Measurements from ENCODE around the gene ITGB1BP1.

The ITGB1BP1 gene

DNA sequence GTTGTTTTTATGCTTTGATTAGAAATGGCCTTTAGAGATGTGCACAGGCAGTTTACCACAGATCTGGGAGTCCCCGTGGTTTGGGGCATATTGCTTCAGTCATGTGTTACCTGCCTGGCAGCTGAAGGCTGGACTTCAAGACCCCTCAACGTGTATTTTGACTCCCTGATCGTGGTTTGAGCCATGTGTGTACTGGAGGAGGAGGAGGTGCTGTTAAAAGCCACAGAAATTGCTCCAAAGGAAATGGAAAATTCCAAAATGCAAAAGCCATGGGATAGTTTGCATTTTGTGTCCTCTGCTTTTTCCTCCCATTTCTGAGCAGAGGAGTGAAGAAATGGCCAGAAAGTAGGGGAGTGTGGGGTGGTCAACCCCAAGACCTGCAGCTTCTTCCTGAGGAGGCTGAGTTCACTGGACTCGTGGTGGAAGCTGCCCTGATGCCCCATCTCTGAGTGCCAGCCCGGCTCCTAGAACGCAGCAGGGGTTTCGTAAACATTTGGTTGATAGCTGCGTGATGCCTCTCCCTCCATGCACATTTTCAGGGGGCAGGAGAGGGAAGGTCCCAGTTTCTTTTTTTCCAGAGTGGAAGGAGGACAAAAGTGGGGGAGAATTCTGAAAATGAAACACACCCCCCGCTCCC lies 45.7 kb downstream of the ITGB1BP1 start:
- DNase-seq (ENCODE audit: low read depth), result no peak

DNA sequence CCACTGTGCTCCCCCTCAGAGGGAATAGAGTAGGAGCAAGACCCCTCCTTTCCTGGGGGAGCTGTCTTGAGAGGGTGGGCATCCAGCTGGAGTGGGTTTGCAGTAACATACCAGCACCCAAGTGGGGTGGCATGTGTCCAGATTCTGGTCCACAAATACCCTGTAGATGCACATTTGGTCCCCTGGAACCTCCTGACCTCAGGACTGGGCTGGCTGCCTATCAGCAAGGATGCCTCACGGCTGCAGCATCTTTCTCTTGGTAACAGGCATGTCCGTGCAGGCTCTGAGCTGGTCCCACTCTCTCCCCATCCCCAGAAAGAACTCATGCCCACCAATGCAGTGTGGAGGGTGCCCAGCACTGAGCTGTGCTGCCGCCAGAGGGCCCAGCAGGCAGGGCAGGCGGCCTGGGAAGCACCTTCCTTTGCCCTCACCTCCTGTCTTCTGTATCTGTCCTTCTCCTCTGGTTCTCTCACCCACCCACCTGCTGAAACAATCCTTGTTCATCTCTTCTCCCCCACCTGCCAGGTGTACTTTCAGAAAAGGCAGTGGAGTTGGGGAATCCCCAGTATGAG lies 47.4 kb downstream of the ITGB1BP1 start:
- DNase-seq (ENCODE audit: low read depth), result no peak

DNA sequence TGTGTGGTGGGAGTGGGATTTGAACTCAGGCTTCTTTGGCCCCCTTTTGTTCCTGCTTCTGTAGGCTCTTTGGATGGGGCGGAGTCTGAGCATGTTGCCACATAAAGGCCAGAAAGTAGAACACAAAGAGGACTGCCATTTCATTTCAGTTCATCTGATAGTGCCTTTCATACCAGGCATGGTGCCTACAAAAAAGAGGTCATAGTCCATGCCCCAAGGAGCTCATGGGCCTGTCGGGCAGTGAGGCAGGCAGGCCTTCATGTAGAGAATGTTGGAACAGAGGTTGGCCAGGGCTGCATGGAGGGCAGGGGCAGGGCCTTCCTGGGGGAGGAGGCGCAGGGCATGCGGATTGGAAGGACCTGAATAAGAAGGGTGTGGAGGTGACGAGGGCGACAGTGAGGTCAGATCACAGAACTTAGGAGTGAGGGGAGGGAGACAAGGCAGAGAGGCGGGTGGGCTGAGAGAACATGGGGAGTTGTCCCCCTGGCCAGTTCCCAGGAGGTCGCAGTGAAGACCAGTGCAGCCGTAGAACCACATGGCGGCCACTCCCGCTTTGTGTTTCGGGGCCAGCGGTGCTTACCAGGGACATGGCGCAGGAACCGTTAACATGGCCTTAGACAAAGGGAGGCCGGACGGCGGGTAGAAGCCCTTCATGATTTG lies 49.1 kb downstream of the ITGB1BP1 start:
- no peak for DNase-seq (ENCODE audit: low read depth)

DNA sequence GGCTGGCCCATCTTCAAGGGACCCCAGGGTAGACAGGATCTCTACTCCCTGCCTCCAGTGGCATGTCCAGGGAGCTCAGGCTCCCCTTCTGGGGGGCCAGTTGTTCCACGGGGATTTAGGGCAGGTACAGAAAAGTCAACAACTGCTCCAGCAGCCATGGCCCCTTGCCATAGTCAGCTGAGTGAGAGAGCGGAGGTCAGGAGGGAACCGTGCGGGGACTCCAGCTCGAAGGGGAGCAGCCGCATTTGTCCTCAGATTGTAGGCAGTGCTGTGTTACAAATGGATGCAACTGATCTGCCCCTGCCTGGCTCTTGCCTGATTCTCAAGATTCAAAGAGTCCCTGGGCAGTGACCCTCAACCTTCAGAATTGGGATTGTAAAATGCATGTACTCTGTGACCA lies 49.9 kb downstream of the ITGB1BP1 start:
- DNase-seq (ENCODE audit: low read depth), result no peak

DNA sequence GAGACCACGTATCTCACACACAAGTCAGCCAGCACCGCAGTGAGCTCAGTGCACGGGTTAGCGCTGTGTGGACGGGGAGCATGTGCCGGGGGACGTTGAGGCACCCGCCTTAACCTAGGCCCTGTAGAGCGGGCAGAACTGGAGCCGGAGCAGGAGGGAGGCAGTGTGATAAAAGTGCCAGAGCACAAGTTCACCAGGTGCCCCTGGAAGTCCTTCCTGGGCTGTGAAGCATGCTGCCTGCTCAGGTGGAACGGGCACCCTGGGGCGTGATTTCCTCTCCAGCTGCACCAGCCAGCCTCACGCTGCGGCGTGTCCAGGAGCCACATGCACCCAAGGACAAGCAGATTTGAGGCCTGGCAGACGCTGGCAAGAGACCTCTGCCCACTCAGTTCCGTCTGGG lies 50.3 kb downstream of the ITGB1BP1 start:
- no peak for DNase-seq (ENCODE audit: low read depth)

DNA sequence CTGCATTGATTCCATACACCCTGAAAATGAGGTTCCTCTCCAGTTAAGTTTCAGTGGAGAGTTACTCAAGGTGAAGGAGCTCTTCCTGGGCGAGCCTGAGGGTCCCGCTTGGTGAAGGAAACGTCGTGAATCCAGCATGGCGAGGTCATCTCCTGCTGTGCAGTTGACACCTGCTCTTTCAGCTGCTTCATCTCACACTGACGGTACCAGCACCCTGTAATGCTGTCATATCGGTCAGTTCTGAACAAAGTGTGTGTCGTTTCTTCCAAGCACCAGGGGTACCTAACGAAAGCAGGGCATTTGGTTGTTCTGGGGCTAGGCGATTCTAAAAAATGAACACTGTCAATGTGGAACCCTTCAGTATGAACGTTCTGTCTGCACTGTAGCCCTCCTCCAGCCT lies 52.6 kb downstream of the ITGB1BP1 start:
- no peak for DNase-seq (ENCODE audit: low read depth)

DNA sequence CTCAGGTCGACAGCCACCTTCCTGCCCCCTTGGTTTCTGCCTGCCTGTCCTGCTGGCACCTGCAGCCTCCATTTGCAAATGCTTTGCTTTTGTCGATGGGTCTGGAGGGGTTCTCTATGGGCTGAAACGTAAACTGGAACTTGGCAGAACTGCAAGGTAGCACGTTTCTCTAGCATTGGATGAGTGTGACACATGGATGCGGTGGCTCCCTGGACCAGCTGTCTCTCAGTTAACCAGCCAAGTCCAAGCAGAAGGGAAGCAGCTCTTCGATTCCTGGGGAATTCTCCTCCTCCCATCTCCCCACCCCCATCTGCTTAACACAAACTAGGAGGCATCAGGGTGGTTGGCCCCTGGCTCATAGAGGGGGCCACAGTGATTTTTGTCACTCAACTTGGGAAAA lies 57.3 kb downstream of the ITGB1BP1 start:
- no peak for DNase-seq (ENCODE audit: low read depth)

DNA sequence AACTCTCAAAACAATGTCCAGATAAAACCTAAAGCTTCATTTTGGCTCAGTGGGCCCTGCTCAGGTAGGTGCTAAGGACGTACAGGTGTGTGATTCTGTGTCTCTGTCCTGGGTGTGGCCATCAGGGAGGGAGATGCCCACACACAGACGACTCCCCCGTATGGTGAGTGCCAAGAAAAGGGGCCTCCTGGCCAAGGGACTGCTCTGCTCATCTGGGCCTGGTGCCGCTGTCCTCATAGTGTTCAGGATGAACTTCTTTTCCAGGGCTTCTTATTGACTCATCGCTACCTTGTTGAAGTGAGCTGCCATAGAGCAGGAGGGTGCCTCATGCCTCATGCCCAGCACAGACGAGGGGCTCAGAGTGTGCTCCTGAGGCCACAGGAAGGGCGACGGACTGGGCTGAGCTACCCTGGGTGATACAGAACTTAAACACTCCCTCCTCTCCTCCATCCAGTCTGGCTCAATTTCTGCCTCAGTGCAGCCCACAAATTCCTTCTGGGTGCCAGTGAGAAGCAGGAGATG lies 57.8 kb downstream of the ITGB1BP1 start:
- no peak for DNase-seq (ENCODE audit: low read depth)

DNA sequence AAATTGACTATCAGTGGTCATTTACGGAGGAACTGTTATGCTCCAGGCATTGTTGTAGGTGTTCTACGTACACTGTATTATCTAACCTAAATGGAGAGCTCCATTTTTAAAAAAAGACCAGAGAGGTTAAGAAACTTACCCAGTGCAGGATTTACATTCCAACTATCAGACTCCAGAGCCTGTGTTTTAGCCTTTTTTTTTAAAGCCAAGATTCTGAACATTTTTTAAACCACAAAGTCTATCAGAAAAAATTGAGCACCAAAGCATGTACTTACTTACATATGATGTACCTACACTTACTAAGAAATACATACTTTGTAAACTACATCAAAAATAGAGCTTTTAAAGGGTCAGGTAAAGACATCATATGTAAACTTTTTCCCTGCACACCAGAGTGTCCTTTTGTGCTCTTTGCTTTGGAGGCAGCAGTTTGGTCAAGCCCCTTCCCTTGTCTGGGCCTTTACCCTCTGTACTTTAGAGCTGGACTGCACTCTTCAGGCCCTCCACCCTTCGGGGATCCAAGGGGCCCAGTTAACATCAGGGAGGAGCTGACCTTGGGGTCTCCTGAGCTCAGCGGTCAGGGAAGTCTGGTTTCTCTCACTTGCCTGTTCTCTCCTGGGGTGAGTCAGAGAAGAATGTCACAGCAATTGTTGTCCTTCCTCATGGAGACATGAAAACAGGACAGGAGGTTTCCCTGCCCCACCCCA lies 58.4 kb downstream of the ITGB1BP1 start:
- DNase-seq (ENCODE audit: low read depth), result no peak

DNA sequence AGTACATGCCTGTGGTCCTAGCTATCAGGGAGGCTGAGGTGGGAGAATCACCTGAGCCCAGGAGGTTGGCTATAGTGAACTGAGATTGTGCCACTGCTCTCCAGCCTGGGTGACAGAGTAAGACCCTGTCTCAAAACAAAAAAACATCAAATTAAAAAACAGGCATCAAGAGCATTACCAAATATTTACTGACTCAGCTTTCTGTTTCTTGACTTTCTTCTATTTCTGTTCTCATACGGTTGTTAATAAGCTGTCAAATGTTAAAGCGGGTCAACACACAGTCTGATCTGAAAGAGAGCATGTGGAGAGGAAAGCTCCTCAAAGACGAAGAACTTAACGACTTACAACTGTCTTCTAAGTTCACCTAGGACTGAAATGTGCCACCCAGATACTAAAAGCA lies 59.0 kb downstream of the ITGB1BP1 start:
- DNase-seq (ENCODE audit: low read depth), result no peak

DNA sequence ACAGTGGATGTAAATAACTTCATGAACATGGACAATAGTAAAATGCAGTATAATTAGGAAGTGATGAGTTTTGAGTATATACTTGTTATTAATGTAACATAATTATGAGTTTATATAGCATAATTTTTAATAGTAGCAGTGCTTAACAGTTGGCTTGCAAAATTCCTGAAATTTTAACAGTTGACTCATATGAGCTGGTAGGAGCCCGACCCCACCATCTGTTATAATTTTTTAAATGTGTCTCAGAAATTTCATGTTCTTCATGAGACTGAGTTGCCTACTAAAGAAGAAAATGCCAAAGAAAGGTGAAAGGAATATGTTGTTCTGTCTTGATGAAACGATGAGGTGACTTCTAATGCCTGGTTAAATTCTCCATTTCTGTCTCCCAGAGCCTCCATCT lies 62.6 kb downstream of the ITGB1BP1 start:
- DNase-seq (ENCODE audit: low read depth), result no peak

DNA sequence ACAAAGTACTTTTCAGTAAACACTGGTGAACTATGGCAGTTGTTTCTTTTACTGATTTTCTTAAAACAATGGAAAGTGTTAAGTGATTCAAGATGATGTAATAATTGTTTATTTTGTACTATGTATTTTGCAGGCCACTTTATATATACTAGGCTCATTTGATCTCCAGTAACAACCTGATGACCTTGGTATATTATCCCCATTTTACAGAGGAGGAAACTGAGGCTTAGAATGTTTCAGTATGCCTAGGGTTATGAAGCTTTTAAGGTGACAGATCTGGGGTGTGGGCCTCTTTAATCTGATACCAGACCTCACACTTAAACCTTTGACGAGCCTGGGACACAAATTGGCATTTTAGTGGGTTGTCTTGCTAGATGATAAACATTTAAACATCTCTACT lies 63.2 kb downstream of the ITGB1BP1 start:
- no peak for DNase-seq (ENCODE audit: low read depth)

DNA sequence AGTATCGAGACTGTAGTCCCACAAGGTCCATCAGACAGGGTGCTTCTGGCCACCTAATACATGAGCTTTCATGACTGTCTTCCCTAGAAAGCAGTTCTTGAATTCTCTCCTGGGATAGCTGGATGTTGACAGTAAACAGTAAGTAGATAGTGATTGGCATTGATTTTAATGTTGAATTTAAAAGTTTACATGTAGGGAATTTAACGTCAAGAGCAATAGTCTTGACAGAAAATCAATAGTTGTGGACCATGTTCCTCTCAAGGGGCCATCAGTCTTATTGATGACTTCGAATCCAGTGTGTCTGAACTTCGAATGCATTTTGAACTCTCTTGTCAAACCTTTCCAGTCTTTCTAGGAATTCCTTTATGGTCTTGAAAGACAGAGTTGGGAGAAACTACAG lies 63.9 kb downstream of the ITGB1BP1 start:
- no peak for DNase-seq (ENCODE audit: low read depth)

DNA sequence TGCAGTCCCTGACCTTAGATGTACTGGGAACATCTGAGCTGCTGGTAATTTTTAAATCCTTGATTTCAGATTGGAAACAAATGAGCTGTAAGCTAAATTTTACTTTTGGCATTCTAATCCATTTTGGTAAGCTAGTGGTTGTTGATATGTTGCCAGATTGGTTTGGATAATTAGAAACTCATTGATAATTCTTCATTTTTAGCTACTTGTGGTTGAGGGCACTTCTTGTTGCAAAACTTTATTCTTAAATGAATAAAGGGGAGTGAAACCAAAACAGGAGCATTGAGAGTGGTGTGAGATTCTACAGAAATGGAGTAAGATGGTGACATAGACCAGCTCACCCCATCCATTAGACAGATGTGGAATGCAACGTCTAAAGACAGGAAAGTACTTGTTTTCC lies 64.5 kb downstream of the ITGB1BP1 start:
- no peak for DNase-seq (ENCODE audit: low read depth)

DNA sequence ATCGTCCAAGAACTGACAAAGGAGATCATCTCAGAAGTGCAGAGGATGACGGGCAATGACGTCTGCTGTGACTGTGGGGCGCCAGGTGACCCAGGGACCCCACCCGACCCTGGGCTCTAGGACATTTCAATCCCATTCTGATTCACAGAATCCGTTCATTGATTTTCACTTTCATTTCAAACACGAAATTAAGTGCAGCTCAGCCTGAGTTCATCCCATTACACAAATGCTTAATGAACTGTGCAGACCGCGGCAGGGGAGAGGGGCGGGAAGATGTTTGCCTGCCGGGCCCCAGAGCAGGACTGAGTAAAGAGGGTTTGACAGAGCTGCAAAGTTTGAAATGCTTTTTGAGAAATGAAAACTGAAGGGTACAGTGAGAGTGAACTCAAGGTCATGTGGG lies 67.1 kb downstream of the ITGB1BP1 start:
- no peak for DNase-seq (ENCODE audit: low read depth)

DNA sequence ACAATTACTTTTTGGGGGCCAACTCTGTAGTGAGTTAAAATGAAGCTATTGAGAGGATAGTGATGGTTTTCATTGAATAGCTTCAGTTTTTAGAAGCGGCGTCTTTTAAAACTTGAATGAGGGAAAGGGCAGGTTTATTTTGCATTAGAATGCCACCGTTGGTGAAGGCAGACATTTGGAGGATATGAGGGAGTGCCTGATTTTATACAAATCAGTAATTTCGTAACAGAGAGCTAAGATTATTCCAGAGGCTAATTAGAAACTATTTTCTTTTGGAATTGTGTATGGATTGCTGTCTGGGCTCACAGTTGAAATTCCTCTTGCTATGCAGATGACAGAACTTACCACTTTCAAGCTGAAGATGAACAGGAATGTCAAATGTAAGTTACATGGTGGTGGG lies 67.6 kb downstream of the ITGB1BP1 start:
- no peak for DNase-seq (ENCODE audit: low read depth)

DNA sequence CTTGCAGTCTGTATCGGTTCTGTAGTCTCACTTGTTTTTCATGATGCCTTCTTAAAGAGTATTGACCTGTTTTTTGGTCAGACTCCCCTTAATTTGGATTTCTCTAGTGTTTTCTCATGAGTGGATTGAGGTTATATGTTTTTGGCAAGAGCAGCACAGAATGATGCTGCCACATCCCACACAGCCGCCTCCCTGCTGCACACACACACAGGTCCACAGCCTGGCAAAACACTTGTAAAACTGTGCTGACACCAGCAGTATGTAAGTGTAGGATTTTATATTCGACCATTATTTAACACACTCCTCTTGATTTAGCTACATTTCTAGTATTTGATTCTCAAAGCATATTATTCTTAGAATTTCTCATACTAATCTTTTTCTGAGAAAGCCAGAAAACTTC lies 68.1 kb downstream of the ITGB1BP1 start:
- DNase-seq (ENCODE audit: low read depth), result no peak

DNA sequence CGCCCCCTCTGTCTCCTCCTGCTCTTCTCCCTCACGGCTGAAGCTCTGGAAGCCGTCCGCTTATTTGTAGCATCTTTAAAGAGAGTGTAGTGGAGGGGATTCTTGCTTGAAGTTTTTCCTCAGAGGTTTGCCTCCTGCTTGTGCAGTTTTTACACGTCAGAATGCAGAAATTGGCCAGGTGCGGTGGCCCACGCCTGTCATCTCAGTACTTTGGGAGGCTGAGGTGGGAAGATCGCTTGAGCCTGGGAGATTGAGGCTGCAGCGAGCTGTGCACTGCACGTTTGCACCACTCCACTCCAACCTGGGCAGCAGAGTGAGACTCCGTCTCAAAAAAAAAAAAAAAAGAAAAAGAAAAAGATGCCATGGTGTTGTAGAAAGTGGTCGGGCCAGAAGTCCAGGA lies 69.0 kb downstream of the ITGB1BP1 start:
- no peak for DNase-seq (ENCODE audit: low read depth)

Measured in T-helper 22 cell (primary cell).